Panc1 (cell line): ENCODE results near the gene RGMB. TPM values are rescaled to one million over a fixed set of nuclear protein-coding genes. Genes with fewer than 3 reads are reported as not detected.
"Not testable (repeated sequence)": the region's sequence is repeated elsewhere in the genome, so short reads cannot be mapped to it uniquely, and the experiment has no call there.

Source experiments
- ATAC-seq: fragments of 200-7000 bp; cut with Tn5 transposase; 2 replicates; pipeline ENCODE4 v1.9.1; 2020; ENCODE audit warnings: mild to moderate bottlenecking, moderate library complexity
- BruUV-seq: library from RNA; stranded (reverse); fragments of 400-500 nt; replicated peaks from 2 replicates; lab custom pipeline; 2021; lab: Mats Ljungman, UMichigan
- CTCF ChIA-PET: fragments of 300-600 bp; sonication (Branson Sonifier 250); formaldehyde crosslinking; loops from one replicate; lab custom pipeline; 2022; ENCODE audit warnings: antibody characterized with exemption; lab: Charles Lee
- POLR2A ChIA-PET: fragments of 300-600 bp; sonication (Branson Sonifier 250); formaldehyde crosslinking; loops from one replicate; lab custom pipeline; 2022; ENCODE audit warnings: antibody characterized with exemption; lab: Charles Lee
- DNase-seq: peaks from one replicate; pipeline ENCODE4 v3.0.0-alpha.2; 2010; ENCODE audit warnings: low read depth, low spot score
- H3K27ac ChIP-seq: 2 replicates; pipeline ENCODE4 v1.5.1; 2011; ENCODE audit warnings: mild to moderate bottlenecking, low read length, inconsistent platforms
- H3K27me3 ChIP-seq: fragments of 200-500 bp; sonication (Bioruptor generic); 2 replicates; pipeline ENCODE4 v1.6.0; 2014; ENCODE audit warnings: low read length, inconsistent platforms; ENCODE audit not compliant: control insufficient read depth, insufficient read depth
- H3K36me3 ChIP-seq: fragments of 200-500 bp; sonication (Bioruptor generic); 2 replicates; pipeline ENCODE4 v1.5.1; 2014; ENCODE audit warnings: inconsistent platforms, mild to moderate bottlenecking, low read length, moderate library complexity; ENCODE audit not compliant: control insufficient read depth, insufficient read depth
- H3K4me1 ChIP-seq: 2 replicates; pipeline ENCODE4 v1.5.1; 2011; ENCODE audit warnings: inconsistent platforms, mild to moderate bottlenecking, low read length, moderate library complexity; ENCODE audit not compliant: control insufficient read depth, insufficient read depth
- H3K4me3 ChIP-seq, 2 experiments: 2 replicates each; pipeline ENCODE4 v1.5.1; 2011 to 2012; ENCODE audit warnings: low read depth in 2 of 2, low read length in 2 of 2, mild to moderate bottlenecking in 2 of 2, inconsistent platforms in 1 of 2, moderate library complexity in 1 of 2
- H3K9me3 ChIP-seq: fragments of 200-500 bp; sonication (Bioruptor generic); 2 replicates; pipeline ENCODE4 v1.5.1; 2014; ENCODE audit warnings: low read depth, mild to moderate bottlenecking, inconsistent platforms, low read length, moderate library complexity; ENCODE audit not compliant: control insufficient read depth, insufficient read depth
- CTCF ChIP-seq: fragments of 450-650 bp; IDR thresholded peaks from 2 replicates; pipeline ENCODE4 v1.5.1; 2017; ENCODE audit warnings: mild to moderate bottlenecking
- POLR2AphosphoS5 ChIP-seq: IDR thresholded peaks from 2 replicates; pipeline ENCODE4 v1.6.1; 2012; ENCODE audit warnings: mild to moderate bottlenecking, low read depth, low read length, moderate library complexity
- REST ChIP-seq, 2 experiments: IDR thresholded peaks; 2 replicates each; pipeline ENCODE4 v1.6.1; 2011 to 2012; ENCODE audit warnings: low read depth in 2 of 2, control low read depth in 1 of 2, low read length in 1 of 2, mild to moderate bottlenecking in 1 of 2, moderate library complexity in 1 of 2; ENCODE audit not compliant: insufficient read depth in 1 of 2
- SIN3A ChIP-seq: IDR thresholded peaks from 2 replicates; pipeline ENCODE4 v1.6.1; 2012; ENCODE audit warnings: low read depth, mild to moderate bottlenecking, low read length, moderate library complexity, borderline replicate concordance; ENCODE audit not compliant: insufficient read depth
- TCF7L2 ChIP-seq: IDR thresholded peaks from 2 replicates; pipeline ENCODE4 v1.6.1; 2011; ENCODE audit warnings: mild to moderate bottlenecking, low read depth, low read length, inconsistent platforms
- in situ Hi-C: cut with HindIII; loops from 2 replicates; pipeline ENCODE4 v1.10.0; 2016; ENCODE audit warnings: low sequenced_read_pairs, low pct_unique_long_range_greater_than_20kb
- intact Hi-C: fragments of 100-400 bp; cut with micrococcal nuclease; formaldehyde crosslinking; loops from one replicate; pipeline ENCODE4 v1.10.0; 2022; ENCODE audit not compliant: unreplicated experiment
- total RNA-seq: library from RNA; stranded (reverse); gene quantifications from one replicate; pipeline ENCODE4 v1.2.1, GENCODE V29; 2021; ENCODE audit not compliant: unreplicated experiment

Gene RGMB
- total RNA-seq, 1 experiment from 2014 or later = 25.4 TPM

DNA sequence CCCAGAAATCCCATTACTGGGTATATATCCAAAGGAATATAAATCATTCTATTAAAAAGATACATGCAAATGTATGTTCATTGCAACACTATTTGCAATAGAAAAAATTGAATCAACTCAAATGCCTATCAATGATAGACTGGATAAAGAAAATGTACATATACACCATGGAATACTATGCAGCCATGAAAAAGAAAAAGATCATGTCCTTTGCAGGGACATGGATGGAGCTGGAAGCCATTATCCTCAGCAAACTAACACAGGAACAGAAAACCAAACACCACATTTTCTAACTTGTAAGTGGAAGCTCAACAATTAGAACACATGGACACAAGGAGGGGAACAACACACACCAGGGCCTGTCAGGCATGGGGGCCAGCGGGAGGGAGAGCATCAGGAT is 25.2 kb upstream of the RGMB start:
- H3K27ac ChIP-seq, H3K4me1 ChIP-seq, ATAC-seq, POLR2A ChIA-PET, in situ Hi-C loops, CTCF ChIA-PET, DNase-seq, H3K9me3 ChIP-seq, H3K4me3 ChIP-seq, H3K27me3 ChIP-seq, intact Hi-C loops, BruUV-seq, H3K36me3 ChIP-seq: not testable (repeated sequence)

GRCh38 chr5:98749046-98749445 is 24.4 kb upstream of the RGMB start:
- DNase-seq = no peak
- Histone ChIP-seq H3K4me3 (no peak overlapping the region), H3K27me3 (no peaks in the 10 kb centered on the region), H3K4me1 (no peaks in the 10 kb centered on the region), H3K27ac (no peak overlapping the region), H3K36me3 (no peaks in the 10 kb centered on the region), H3K9me3 (no peaks in the 10 kb centered on the region)
- no peak for ATAC-seq
- intact Hi-C loops = no loop called here
- CTCF ChIA-PET = no interaction called here
- no TSS peak for BruUV-seq
- POLR2A ChIA-PET = no interaction called here
- TF ChIP-seq REST (IDR thresholded peaks at IDR 0.05; ENCODE audit: insufficient read depth in 1 of 2, low read depth in 2 of 2, low read length in 1 of 2) (no peak), POLR2AphosphoS5 (no peak), CTCF (no peak), SIN3A (no peak), TCF7L2 (no peak)
- in situ Hi-C loops = no loop called here

DNA sequence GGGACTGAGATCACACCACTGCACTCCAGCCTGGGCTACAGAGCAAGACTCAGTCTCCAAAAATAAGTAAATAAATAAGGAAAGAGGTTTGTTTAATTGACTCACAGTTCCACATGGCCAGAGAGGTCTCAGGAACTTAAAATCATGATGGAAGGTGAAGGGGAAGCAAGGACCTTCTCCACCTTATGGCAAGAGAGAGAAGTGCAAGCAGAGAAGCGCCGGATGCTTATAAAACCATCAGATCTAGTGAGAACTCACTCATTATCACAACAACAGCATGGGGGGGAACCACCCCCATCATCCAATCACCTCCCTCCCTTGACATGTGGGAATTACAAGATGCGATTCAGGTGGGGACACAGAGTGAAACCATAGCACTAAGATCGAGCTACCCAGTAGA is 22.8 kb upstream of the RGMB start:
- POLR2A ChIA-PET = no interaction called here
- intact Hi-C loops = no loop called here

DNA sequence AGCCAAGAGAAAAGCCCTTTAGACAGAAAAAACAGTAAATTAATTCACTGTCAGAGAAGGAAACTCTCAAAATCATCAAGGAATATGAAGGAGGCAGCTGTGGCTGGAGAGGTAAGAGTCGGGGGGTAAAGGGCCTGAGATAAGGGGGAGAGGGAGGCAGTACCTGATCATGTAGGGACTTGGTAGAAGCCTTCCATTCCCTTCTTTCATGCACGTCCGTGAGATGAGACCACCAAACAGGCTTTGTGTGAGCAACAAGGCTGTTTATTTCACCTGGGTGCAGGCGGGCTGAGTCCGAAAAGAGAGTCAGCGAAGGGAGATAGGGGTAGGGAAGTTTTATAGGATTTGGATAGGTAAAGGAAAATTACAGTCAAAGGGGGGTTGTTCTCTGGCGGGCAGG is 21.1 kb upstream of the RGMB start:
- H3K27ac ChIP-seq, POLR2A ChIA-PET, H3K36me3 ChIP-seq, DNase-seq, in situ Hi-C loops, H3K27me3 ChIP-seq, H3K9me3 ChIP-seq, intact Hi-C loops, H3K4me3 ChIP-seq, ATAC-seq, CTCF ChIA-PET, H3K4me1 ChIP-seq, BruUV-seq: not testable (repeated sequence)

More for the DNA sequence above, 22.8 kb upstream of the RGMB start:
- ATAC-seq = no peak
- CTCF ChIA-PET = no interaction called here
- TF ChIP-seq CTCF (peak; percentile 61), POLR2AphosphoS5 (no peak)
- Histone ChIP-seq H3K4me1 (0 out of 2 replicates have a peak, but pooled peaks cover 4% of the 10 kb centered on the region), H3K27ac (no peak overlapping the region), H3K27me3 (no peaks in the 10 kb centered on the region), H3K36me3 (no peaks in the 10 kb centered on the region), H3K4me3 (no peak overlapping the region), H3K9me3 (no peaks in the 10 kb centered on the region)
- no TSS peak for BruUV-seq
- in situ Hi-C loops = no loop called here
- DNase-seq = no peak

DNA sequence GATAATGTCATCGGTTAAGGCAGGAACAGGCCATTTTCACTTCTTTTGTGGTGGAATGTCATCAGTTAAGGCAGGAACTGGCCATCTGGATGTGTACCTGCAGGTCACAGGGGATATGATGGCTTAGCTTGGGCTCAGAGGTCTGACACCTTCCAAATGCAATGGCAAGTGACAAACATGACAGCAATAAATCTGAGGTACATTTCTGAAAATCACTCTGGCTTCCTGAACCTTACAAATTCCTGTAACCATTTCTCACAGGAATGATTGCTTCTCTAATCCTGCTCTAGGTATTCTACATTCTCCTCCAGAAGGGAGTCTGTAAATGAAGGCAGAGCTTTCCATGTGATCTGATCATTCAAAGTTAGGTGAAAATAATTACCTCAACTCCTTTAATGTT is 20.7 kb upstream of the RGMB start:
- intact Hi-C loops, H3K27ac ChIP-seq, POLR2A ChIA-PET, H3K4me3 ChIP-seq, DNase-seq, ATAC-seq, H3K4me1 ChIP-seq, H3K9me3 ChIP-seq, in situ Hi-C loops, H3K27me3 ChIP-seq, CTCF ChIA-PET, BruUV-seq, H3K36me3 ChIP-seq: not testable (repeated sequence)
